ENCODE data around the gene NUCKS1. TPM values are rescaled to one million over a fixed set of nuclear protein-coding genes. Genes with fewer than 3 reads are reported as not detected.

The NUCKS1 gene
- total RNA-seq, 1 donor from 2014 or later = 700 TPM

DNA sequence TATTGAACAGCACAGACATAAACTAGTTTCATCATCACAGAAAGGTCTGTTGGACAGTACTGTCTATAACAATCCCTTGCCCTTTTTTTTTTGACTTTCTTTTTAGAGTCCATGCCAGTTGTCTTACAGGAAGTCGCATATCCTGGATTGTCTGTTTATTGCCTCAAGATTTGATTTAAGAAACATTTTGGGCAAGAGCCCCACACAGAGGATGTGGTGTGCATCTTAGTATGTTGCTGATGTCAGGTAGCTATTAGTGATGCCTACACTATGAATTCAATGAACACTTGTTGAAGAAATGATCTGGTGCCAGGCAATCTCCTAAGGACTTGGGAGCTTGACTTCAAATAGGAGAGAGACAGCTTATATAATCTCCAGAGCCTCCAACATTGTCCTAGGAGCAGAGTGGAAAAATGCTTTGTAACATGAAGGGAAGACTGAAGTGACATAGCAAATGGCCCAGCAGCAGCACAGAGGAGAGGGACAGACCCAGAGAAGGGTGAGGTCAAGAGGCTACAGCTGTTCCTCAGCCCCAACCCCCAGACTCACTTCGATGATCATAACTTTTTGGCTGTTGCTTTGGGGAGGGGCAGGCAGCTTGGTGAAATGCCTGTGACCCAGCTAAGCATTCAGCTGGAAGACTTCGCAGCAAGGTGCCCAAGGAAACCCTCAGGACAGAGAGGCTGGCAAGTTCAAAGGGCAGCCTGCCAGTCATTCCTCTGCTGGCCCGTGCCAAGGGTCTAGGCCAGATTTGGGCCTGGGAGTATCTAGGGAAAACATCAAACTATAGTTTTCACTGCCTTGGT lies 32.8 kb upstream of the NUCKS1 start:
- no peak for DNase-seq (ENCODE audit: low spot score)
- Histone ChIP-seq H2AFZ (replicated peaks) (no peak overlapping the region), H3F3A (ENCODE audit: low read depth) (peaks cover 5% of the 10 kb centered on the region), H4K20me1 (ENCODE audit: low read depth) (no peaks in the 10 kb centered on the region), H3K9ac (no peak overlapping the region), H3K36me3 (no peaks in the 10 kb centered on the region), H3K4me1 (peaks cover 8% of the 10 kb centered on the region), H3K79me2 (ENCODE audit: low read depth) (no peaks in the 10 kb centered on the region), H3K9me3 (ENCODE audit: low read depth) (no peaks in the 10 kb centered on the region), H3K4me3 (no peak overlapping the region), H3K27ac (no peak overlapping the region), H3K4me2 (no peak overlapping the region), H3K27me3 (no peaks in the 10 kb centered on the region)
- Mint-ChIP-seq H3K27ac (no peak overlapping the region), H3K27me3 (ENCODE audit: insufficient read depth, low read depth) (no peaks in the 10 kb centered on the region), H3K36me3 (no peaks in the 10 kb centered on the region), H3K9me3 (no peaks in the 10 kb centered on the region), H3K4me3 (no peak overlapping the region), H3K4me1 (peaks cover 6% of the 10 kb centered on the region)
- no peak for TF ChIP-seq EZH2 (IDR thresholded peaks at IDR 0.05)
- no peak for TF ChIP-seq EZH2phosphoT487 (IDR thresholded peaks at IDR 0.05)
- TF ChIP-seq, protein P1, sequence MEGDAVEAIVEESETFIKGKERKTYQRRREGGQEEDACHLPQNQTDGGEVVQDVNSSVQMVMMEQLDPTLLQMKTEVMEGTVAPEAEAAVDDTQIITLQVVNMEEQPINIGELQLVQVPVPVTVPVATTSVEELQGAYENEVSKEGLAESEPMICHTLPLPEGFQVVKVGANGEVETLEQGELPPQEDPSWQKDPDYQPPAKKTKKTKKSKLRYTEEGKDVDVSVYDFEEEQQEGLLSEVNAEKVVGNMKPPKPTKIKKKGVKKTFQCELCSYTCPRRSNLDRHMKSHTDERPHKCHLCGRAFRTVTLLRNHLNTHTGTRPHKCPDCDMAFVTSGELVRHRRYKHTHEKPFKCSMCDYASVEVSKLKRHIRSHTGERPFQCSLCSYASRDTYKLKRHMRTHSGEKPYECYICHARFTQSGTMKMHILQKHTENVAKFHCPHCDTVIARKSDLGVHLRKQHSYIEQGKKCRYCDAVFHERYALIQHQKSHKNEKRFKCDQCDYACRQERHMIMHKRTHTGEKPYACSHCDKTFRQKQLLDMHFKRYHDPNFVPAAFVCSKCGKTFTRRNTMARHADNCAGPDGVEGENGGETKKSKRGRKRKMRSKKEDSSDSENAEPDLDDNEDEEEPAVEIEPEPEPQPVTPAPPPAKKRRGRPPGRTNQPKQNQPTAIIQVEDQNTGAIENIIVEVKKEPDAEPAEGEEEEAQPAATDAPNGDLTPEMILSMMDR (IDR thresholded peaks at IDR 0.05) = no peak

- Histone ChIP-seq H3K9me3 (ENCODE audit: low read depth) (no peaks in the 10 kb centered on the region), H3K4me1 (no peaks in the 10 kb centered on the region), H3K27me3 (peaks cover 12% of the 10 kb centered on the region), H3K27ac (no peak overlapping the region), H4K20me1 (ENCODE audit: low read depth) (no peaks in the 10 kb centered on the region), H3K9ac (no peak overlapping the region), H3K4me3 (no peak overlapping the region), H3F3A (ENCODE audit: low read depth) (no peaks in the 10 kb centered on the region), H3K36me3 (no peaks in the 10 kb centered on the region), H3K4me2 (no peak overlapping the region), H2AFZ (replicated peaks) (no peak overlapping the region), H3K79me2 (ENCODE audit: low read depth) (no peaks in the 10 kb centered on the region)
- TF ChIP-seq EZH2 (IDR thresholded peaks at IDR 0.05) = no peak
- TF ChIP-seq, protein P1 (IDR thresholded peaks at IDR 0.05) = no peak
- TF ChIP-seq EZH2phosphoT487 (IDR thresholded peaks at IDR 0.05) = no peak
- Mint-ChIP-seq H3K9me3 (peaks cover 6% of the 10 kb centered on the region), H3K4me1 (peaks cover 10% of the 10 kb centered on the region), H3K36me3 (no peaks in the 10 kb centered on the region), H3K27ac (no peak overlapping the region), H3K4me3 (no peak overlapping the region), H3K27me3 (ENCODE audit: insufficient read depth, low read depth) (peaks cover 9% of the 10 kb centered on the region)
- DNase-seq (ENCODE audit: low spot score) = no peak
Observed at GRCh38 chr1:205780335-205780734, 30.4 kb upstream of the NUCKS1 start.

DNA sequence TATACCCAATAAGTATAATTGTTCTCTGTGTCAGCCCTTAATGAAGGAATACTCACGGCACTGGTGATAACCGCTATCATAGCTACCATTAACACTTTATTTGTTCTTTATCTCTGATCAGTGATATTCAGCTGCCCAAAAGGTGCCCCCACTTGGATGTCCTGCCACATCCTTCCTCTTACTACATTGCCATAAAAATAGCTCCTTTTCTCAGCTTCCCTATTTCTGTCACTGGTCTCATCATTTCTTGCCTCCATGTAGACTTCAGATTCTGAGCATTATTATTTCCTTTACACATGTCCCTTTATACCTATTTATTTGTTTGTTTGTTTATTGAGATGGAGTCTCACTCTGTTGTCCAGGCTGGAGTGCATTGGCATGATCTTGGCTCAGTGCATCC lies 28.0 kb upstream of the NUCKS1 start:
- Histone ChIP-seq H3K9me3 (ENCODE audit: low read depth) (no peaks in the 10 kb centered on the region), H3K27ac (no peak overlapping the region), H4K20me1 (ENCODE audit: low read depth) (no peaks in the 10 kb centered on the region), H3K4me2 (no peak overlapping the region), H3K79me2 (ENCODE audit: low read depth) (no peaks in the 10 kb centered on the region), H3K36me3 (no peaks in the 10 kb centered on the region), H3K9ac (no peak overlapping the region), H3K4me3 (no peak overlapping the region), H3F3A (ENCODE audit: low read depth) (no peaks in the 10 kb centered on the region), H2AFZ (replicated peaks) (no peak overlapping the region), H3K4me1 (peaks cover 5% of the 10 kb centered on the region), H3K27me3 (peaks cover 35% of the 10 kb centered on the region)
- Mint-ChIP-seq H3K27ac (no peak overlapping the region), H3K9me3 (peaks cover 6% of the 10 kb centered on the region), H3K4me1 (peaks cover 10% of the 10 kb centered on the region), H3K27me3 (ENCODE audit: insufficient read depth, low read depth) (peaks cover 26% of the 10 kb centered on the region), H3K36me3 (no peaks in the 10 kb centered on the region), H3K4me3 (no peak overlapping the region)
- TF ChIP-seq, protein P1 (IDR thresholded peaks at IDR 0.05) = no peak
- no peak for TF ChIP-seq EZH2 (IDR thresholded peaks at IDR 0.05)
- no peak for TF ChIP-seq EZH2phosphoT487 (IDR thresholded peaks at IDR 0.05)
- no peak for DNase-seq (ENCODE audit: low spot score)
